Raji (cell line): Measurements from ENCODE around the gene HOXA9.

Experiments used
- POLR2A ChIP-seq: IDR thresholded peaks from 2 replicates; pipeline ENCODE4 v1.6.1; 2011; ENCODE audit warnings: low read depth, low read length, control low read depth; ENCODE audit not compliant: insufficient read depth

HOXA9 gene

GRCh38 chr7:27150568-27151340 is 14.6 kb downstream of the HOXA9 start:
- TF ChIP-seq POLR2A = peak; percentile 65

GRCh38 chr7:27149842-27150567 is 15.3 kb downstream of the HOXA9 start:
- no peak for TF ChIP-seq POLR2A

- TF ChIP-seq POLR2A = no peak
These were observed 16.3 kb downstream of the HOXA9 start for GRCh38 chr7:27148756-27149641.

- TF ChIP-seq POLR2A = no peak
These were observed 17.1 kb downstream of the HOXA9 start for GRCh38 chr7:27148031-27148755.

GRCh38 chr7:27147199-27148030 is 17.9 kb downstream of the HOXA9 start, which contains the start of gene HOXA6:
Gene HOXA6 (minus strand): TSS chr7:27147774. CDS start chr7:27147749, 25 bp downstream.
- no peak for TF ChIP-seq POLR2A

GRCh38 chr7:27146491-27147198 is 18.7 kb downstream of the HOXA9 start:
- no peak for TF ChIP-seq POLR2A

GRCh38 chr7:27145914-27146412 is 19.4 kb downstream of the HOXA9 start:
- TF ChIP-seq POLR2A = no peak

- TF ChIP-seq POLR2A = no peak
These were observed 20.0 kb downstream of the HOXA9 start for GRCh38 chr7:27145165-27145913.

GRCh38 chr7:27144781-27145164 is 20.6 kb downstream of the HOXA9 start:
- TF ChIP-seq POLR2A = no peak

GRCh38 chr7:27143950-27144780 is 21.2 kb downstream of the HOXA9 start:
- no peak for TF ChIP-seq POLR2A
